GM21526 (cell line): Measurements from ENCODE around the gene BLTP1.
A peak's percentile ranks its signal among the peaks of the same experiment; 100 is the strongest.
"Not testable (repeated sequence)": the region's sequence is repeated elsewhere in the genome, so short reads cannot be mapped to it uniquely, and the experiment has no call there.

ENCODE experiments used
- ATAC-seq: cut with Tn5 transposase; IDR thresholded peaks from one replicate; pipeline ENCODE4 v1.9.1; 2021; ENCODE audit warnings: moderate library complexity; ENCODE audit not compliant: unreplicated experiment, low FRiP score

The BLTP1 gene

GRCh38 chr4:122151982-122152710 lies at the start of gene BLTP1:
BLTP1 (plus strand) TSS chr4:122152331; CDS start chr4:122170648, 18,317 bp downstream.
- peak; percentile 98 for ATAC-seq

GRCh38 chr4:122104184-122104583 lies 47.9 kb upstream of the BLTP1 start:
- no peak for ATAC-seq

- no peak for ATAC-seq
Observed at GRCh38 chr4:122107680-122108079, 44.5 kb upstream of the BLTP1 start.

- not testable (repeated sequence) for ATAC-seq
Observed at GRCh38 chr4:122110304-122110703, 41.8 kb upstream of the BLTP1 start.

- no peak for ATAC-seq
Observed at GRCh38 chr4:122117743-122118142, 34.4 kb upstream of the BLTP1 start.

GRCh38 chr4:122118243-122118642 lies 33.9 kb upstream of the BLTP1 start:
- no peak for ATAC-seq

- no peak for ATAC-seq
Observed at GRCh38 chr4:122119739-122120138, 32.4 kb upstream of the BLTP1 start.

- no peak for ATAC-seq
Observed at GRCh38 chr4:122121593-122121992, 30.5 kb upstream of the BLTP1 start.

GRCh38 chr4:122122083-122122482 lies 30.0 kb upstream of the BLTP1 start:
- ATAC-seq: no peak

GRCh38 chr4:122129061-122129460 lies 23.1 kb upstream of the BLTP1 start:
- no peak for ATAC-seq

- ATAC-seq: no peak
Observed at GRCh38 chr4:122131562-122132157, 20.5 kb upstream of the BLTP1 start.

- no peak for ATAC-seq
Observed at GRCh38 chr4:122132891-122133290, 19.2 kb upstream of the BLTP1 start.

- ATAC-seq: no peak
Observed at GRCh38 chr4:122139139-122139538, 13.0 kb upstream of the BLTP1 start.

- no peak for ATAC-seq
Observed at GRCh38 chr4:122140834-122141233, 11.3 kb upstream of the BLTP1 start.

GRCh38 chr4:122142687-122143086 lies 9.4 kb upstream of the BLTP1 start:
- no peak for ATAC-seq

- ATAC-seq: no peak
Observed at GRCh38 chr4:122146652-122147051, 5.5 kb upstream of the BLTP1 start.

- ATAC-seq: no peak
Observed at GRCh38 chr4:122150931-122151330, 1.2 kb upstream of the BLTP1 start.

- peak; percentile 42 for ATAC-seq
Observed at GRCh38 chr4:122152711-122153226, 638 bp downstream of the BLTP1 start.

GRCh38 chr4:122156819-122157218 lies 4.7 kb downstream of the BLTP1 start:
- no peak for ATAC-seq

GRCh38 chr4:122163301-122163700 lies 11.2 kb downstream of the BLTP1 start:
- ATAC-seq: no peak

- ATAC-seq: no peak
Observed at GRCh38 chr4:122163767-122164166, 11.6 kb downstream of the BLTP1 start.

- ATAC-seq: no peak
Observed at GRCh38 chr4:122167369-122167768, 15.2 kb downstream of the BLTP1 start.
